ENCODE data around the gene FILIP1. TPM values are rescaled to one million over a fixed set of nuclear protein-coding genes. Genes with fewer than 3 reads are reported as not detected.

Gene FILIP1
- total RNA-seq, 2 donors from 2014 or later, result 85.8 to 86.3 TPM

- ATAC-seq (peak; percentile 59 to 81), DNase-seq (no peak)
- intact Hi-C loops (cut with DNase I), result loop anchor here in 1 of 2 donors (5.0 kb wide), 1 partner anchor 123 kb away; the partner anchor contains the start of gene FILIP1
These were observed 124.7 kb downstream of the FILIP1 start for GRCh38 chr6:75368864-75369402.

- peak; percentile 76 for ATAC-seq
- intact Hi-C loops (cut with DNase I), result loop anchor here in 1 of 2 donors (5.0 kb wide), 1 partner anchor 124 kb away; the partner anchor contains the start of gene FILIP1
- peak; percentile 30 for DNase-seq
These were observed 125.3 kb downstream of the FILIP1 start for GRCh38 chr6:75368151-75368779.

- intact Hi-C loops (cut with DNase I), result no loop called here
- DNase-seq (no peak), ATAC-seq (no peak)
These were observed 130.3 kb downstream of the FILIP1 start for GRCh38 chr6:75363304-75363703.

GRCh38 chr6:75353644-75354043 is 140.0 kb downstream of the FILIP1 start:
- ATAC-seq (no peak), DNase-seq (no peak)
- intact Hi-C loops (cut with DNase I), result no loop called here

- ATAC-seq, result no peak
- DNase-seq, result no peak
- intact Hi-C loops (cut with DNase I), result no loop called here
These were observed 142.0 kb downstream of the FILIP1 start for GRCh38 chr6:75351570-75351969.

- intact Hi-C loops (cut with DNase I), result no loop called here
- no peak for DNase-seq
- ATAC-seq, result no peak
These were observed 142.8 kb downstream of the FILIP1 start for GRCh38 chr6:75350808-75351207.

- no peak for DNase-seq
- ATAC-seq, result no peak
- intact Hi-C loops (cut with DNase I), result no loop called here
These were observed 143.4 kb downstream of the FILIP1 start for GRCh38 chr6:75350156-75350555.

- ATAC-seq (peak; percentile 47 to 59), DNase-seq (no peak)
- intact Hi-C loops (cut with DNase I), result no loop called here
These were observed 144.2 kb downstream of the FILIP1 start for GRCh38 chr6:75349262-75349984.

GRCh38 chr6:75348882-75349261 is 144.7 kb downstream of the FILIP1 start:
- intact Hi-C loops (cut with DNase I), result no loop called here
- no peak for DNase-seq
- ATAC-seq, result no peak

GRCh38 chr6:75347898-75348610 is 145.5 kb downstream of the FILIP1 start:
- DNase-seq (no peak), ATAC-seq (no peak)
- intact Hi-C loops (cut with DNase I), result no loop called here

GRCh38 chr6:75345413-75345812 is 148.2 kb downstream of the FILIP1 start:
- DNase-seq (no peak), ATAC-seq (peak in 1 of 2 donors; percentile 74)
- intact Hi-C loops (cut with DNase I), result no loop called here

- ATAC-seq, result no peak
- DNase-seq, result no peak
- intact Hi-C loops (cut with DNase I), result no loop called here
These were observed 149.1 kb downstream of the FILIP1 start for GRCh38 chr6:75344455-75344854.

- intact Hi-C loops (cut with DNase I), result no loop called here
These were observed 149.6 kb downstream of the FILIP1 start for GRCh38 chr6:75344021-75344420.

GRCh38 chr6:75337835-75338580 is 155.6 kb downstream of the FILIP1 start:
- no peak for DNase-seq
- ATAC-seq, result no peak
- intact Hi-C loops (cut with DNase I), result no loop called here

More at GRCh38 chr6:75344021-75344420, 149.6 kb downstream of the FILIP1 start:
- DNase-seq (no peak), ATAC-seq (no peak)

- intact Hi-C loops (cut with DNase I), result no loop called here
- ATAC-seq (peak; percentile 84 to 94), DNase-seq (peak; percentile 18)
These were observed 159.1 kb downstream of the FILIP1 start for GRCh38 chr6:75334266-75335040.

- DNase-seq, result no peak
- no peak for ATAC-seq
- intact Hi-C loops (cut with DNase I), result no loop called here
These were observed 159.9 kb downstream of the FILIP1 start for GRCh38 chr6:75333676-75334200.

GRCh38 chr6:75331151-75331550 is 162.4 kb downstream of the FILIP1 start:
- ATAC-seq, result no peak
- intact Hi-C loops (cut with DNase I), result no loop called here

GRCh38 chr6:75329703-75330102 is 163.9 kb downstream of the FILIP1 start:
- ATAC-seq (no peak), DNase-seq (no peak)
- intact Hi-C loops (cut with DNase I), result no loop called here

More at GRCh38 chr6:75331151-75331550, 162.4 kb downstream of the FILIP1 start:
- no peak for DNase-seq

All from left cardiac atrium (tissue), 4 donors.